Endodermal cell (in vitro differentiated cells): Measurements from ENCODE around the gene ARHGEF28. TPM values are rescaled to one million over a fixed set of nuclear protein-coding genes. Genes with fewer than 3 reads are reported as not detected.

Experiments used
- DNase-seq: peaks from one replicate; pipeline ENCODE4 v3.0.0-alpha.2; 2017
- H3K27ac ChIP-seq: 2 replicates; pipeline ENCODE4 v1.5.1; 2013; ENCODE audit warnings: mild to moderate bottlenecking, low read depth, low read length, moderate library complexity
- H3K27me3 ChIP-seq: 2 replicates; pipeline ENCODE4 v1.6.1; 2013; ENCODE audit warnings: mild to moderate bottlenecking, low read length, moderate library complexity; ENCODE audit not compliant: insufficient read depth, control insufficient read depth, poor library complexity, severe bottlenecking
- H3K36me3 ChIP-seq: 2 replicates; pipeline ENCODE4 v1.7.0; 2013; ENCODE audit warnings: mild to moderate bottlenecking, low read length, moderate library complexity; ENCODE audit not compliant: control insufficient read depth, insufficient read depth
- H3K4me1 ChIP-seq: one replicate; pipeline ENCODE4 v1.7.0; 2013; ENCODE audit warnings: low read length; ENCODE audit not compliant: control insufficient read depth, insufficient read depth
- H3K4me3 ChIP-seq: 2 replicates; pipeline ENCODE4 v1.5.1; 2013; ENCODE audit warnings: mild to moderate bottlenecking, low read length, moderate library complexity
- H3K9ac ChIP-seq: 2 replicates; pipeline ENCODE4 v1.6.1; 2013; ENCODE audit warnings: mild to moderate bottlenecking, low read length, moderate library complexity; ENCODE audit not compliant: poor library complexity, severe bottlenecking; ENCODE audit errors: extremely low read depth
- H3K9me3 ChIP-seq: 2 replicates; pipeline ENCODE4 v1.6.1; 2013; ENCODE audit warnings: mild to moderate bottlenecking, low read length, moderate library complexity; ENCODE audit not compliant: control insufficient read depth
- H3K27ac Mint-ChIP-seq: 2 replicates; pipeline ENCODE4 v1.8.0; 2020; ENCODE audit warnings: mixed read lengths
- H3K27me3 Mint-ChIP-seq: 2 replicates; pipeline ENCODE4 v1.8.0; 2021; ENCODE audit warnings: mild to moderate bottlenecking, mixed read lengths; ENCODE audit not compliant: insufficient read depth
- H3K36me3 Mint-ChIP-seq: 2 replicates; pipeline ENCODE4 v1.8.0; 2020; ENCODE audit warnings: low read depth, mixed read lengths
- H3K4me1 Mint-ChIP-seq: 2 replicates; pipeline ENCODE4 v1.8.0; 2020; ENCODE audit warnings: mixed read lengths
- H3K4me3 Mint-ChIP-seq: 2 replicates; pipeline ENCODE4 v1.8.0; 2020; ENCODE audit warnings: mild to moderate bottlenecking, moderate library complexity, mixed read lengths
- H3K9me3 Mint-ChIP-seq: 2 replicates; pipeline ENCODE4 v1.8.0; 2020; ENCODE audit warnings: mild to moderate bottlenecking, mixed read lengths
- WGBS, 2 experiments: methylation state at CpG; one replicate each; pipeline versions ENCODE4 v1.1.5 to v1.1.7; 2013; ENCODE audit warnings: missing lambda C conversion rate in 2 of 2, mixed read lengths in 1 of 2; ENCODE audit not compliant: insufficient coverage in 1 of 2, insufficient read length in 1 of 2; 5-methylcytosine and 5-hydroxymethylcytosine counted together
- total RNA-seq, 2 donors: library from RNA; stranded (reverse); fragmentation: NEBNext Ultra II Directional in 1 of 2; extraction: Animal tissue kit (Norgen Biotek cat#: 25700) in 1 of 2; gene quantifications; 2 replicates in 1 of 2; 3 replicates in 1 of 2; pipeline ENCODE4 v1.2.1, GENCODE V29; 2021
- TF ChIP-seq, protein P1 (sequence below): fragments of 200-600 bp; sonication (generic); conservative IDR thresholded peaks from 2 replicates; pipeline ENCODE4 v1.5.0; 2021; ENCODE audit warnings: antibody characterized with exemption, mild to moderate bottlenecking

Gene ARHGEF28
- total RNA-seq, 2 donors from 2014 or later: 0.92 to 1.2 TPM

- peaks cover 3% of the 10 kb centered on the region for H3K9me3 Mint-ChIP-seq
- H3K4me1 ChIP-seq: peaks cover 4% of the 10 kb centered on the region
- H3K9me3 ChIP-seq: peaks cover 15% of the 10 kb centered on the region
- peaks cover 8% of the 10 kb centered on the region for H3K4me1 Mint-ChIP-seq
- TF ChIP-seq, protein P1, sequence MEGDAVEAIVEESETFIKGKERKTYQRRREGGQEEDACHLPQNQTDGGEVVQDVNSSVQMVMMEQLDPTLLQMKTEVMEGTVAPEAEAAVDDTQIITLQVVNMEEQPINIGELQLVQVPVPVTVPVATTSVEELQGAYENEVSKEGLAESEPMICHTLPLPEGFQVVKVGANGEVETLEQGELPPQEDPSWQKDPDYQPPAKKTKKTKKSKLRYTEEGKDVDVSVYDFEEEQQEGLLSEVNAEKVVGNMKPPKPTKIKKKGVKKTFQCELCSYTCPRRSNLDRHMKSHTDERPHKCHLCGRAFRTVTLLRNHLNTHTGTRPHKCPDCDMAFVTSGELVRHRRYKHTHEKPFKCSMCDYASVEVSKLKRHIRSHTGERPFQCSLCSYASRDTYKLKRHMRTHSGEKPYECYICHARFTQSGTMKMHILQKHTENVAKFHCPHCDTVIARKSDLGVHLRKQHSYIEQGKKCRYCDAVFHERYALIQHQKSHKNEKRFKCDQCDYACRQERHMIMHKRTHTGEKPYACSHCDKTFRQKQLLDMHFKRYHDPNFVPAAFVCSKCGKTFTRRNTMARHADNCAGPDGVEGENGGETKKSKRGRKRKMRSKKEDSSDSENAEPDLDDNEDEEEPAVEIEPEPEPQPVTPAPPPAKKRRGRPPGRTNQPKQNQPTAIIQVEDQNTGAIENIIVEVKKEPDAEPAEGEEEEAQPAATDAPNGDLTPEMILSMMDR: no peak
- no peaks in the 10 kb centered on the region for H3K36me3 Mint-ChIP-seq
- no peaks in the 10 kb centered on the region for H3K27me3 ChIP-seq
- no peak overlapping the region for H3K4me3 Mint-ChIP-seq
- no peak overlapping the region for H3K9ac ChIP-seq
- no peaks in the 10 kb centered on the region for H3K36me3 ChIP-seq
- H3K4me3 ChIP-seq: no peak overlapping the region
- 97% methylated on average over 22 to 27 of the region's 27 CpGs for WGBS, 2 experiments
- DNase-seq: peak; percentile 50
- no peak overlapping the region for H3K27ac ChIP-seq
- H3K27ac Mint-ChIP-seq: no peak overlapping the region
- no peaks in the 10 kb centered on the region for H3K27me3 Mint-ChIP-seq
Observed at GRCh38 chr5:73909474-73909873, 283.5 kb downstream of the ARHGEF28 start.

DNA sequence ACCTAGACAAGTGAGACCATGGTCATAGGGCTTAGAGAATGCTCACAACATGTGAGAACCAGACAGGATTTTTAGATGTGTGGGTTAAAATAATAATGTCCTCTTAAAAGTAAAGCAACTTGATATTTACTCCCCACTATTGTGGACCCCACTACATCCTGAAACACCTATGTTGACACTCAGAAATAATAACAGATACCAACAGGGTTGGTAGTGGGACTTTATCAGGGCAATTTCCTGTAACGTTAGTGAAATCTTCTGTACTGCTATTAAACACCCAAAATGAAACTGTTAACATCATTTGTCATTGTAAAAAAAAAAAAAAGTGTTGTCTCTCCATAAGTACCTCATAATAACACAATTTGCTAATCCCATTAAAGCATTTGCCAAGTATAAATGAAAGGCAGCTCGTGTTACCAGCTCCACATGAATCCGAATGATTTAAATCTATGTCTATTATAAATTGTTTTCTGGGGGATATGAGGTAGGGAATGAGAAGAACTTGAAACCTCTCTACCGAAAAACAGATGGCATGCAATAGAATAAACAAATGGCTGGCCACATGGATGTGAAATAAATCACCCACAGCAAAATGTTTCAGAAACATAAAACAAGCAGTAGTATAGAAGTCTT is 285.9 kb downstream of the ARHGEF28 start:
- peaks cover 8% of the 10 kb centered on the region for H3K4me1 Mint-ChIP-seq
- H3K27me3 Mint-ChIP-seq: no peaks in the 10 kb centered on the region
- no peak for DNase-seq
- WGBS, 2 experiments: 91 to 100% methylated on average over 1 to 4 of the region's 4 CpGs
- Histone ChIP-seq H3K4me3 (no peak overlapping the region), H3K27me3 (no peaks in the 10 kb centered on the region), H3K9ac (no peak overlapping the region), H3K27ac (no peak overlapping the region), H3K9me3 (no peaks in the 10 kb centered on the region), H3K36me3 (no peaks in the 10 kb centered on the region), H3K4me1 (peaks cover 4% of the 10 kb centered on the region)
- H3K27ac Mint-ChIP-seq: no peak overlapping the region
- no peaks in the 10 kb centered on the region for H3K36me3 Mint-ChIP-seq
- no peaks in the 10 kb centered on the region for H3K9me3 Mint-ChIP-seq
- TF ChIP-seq, protein P1: no peak
- H3K4me3 Mint-ChIP-seq: no peak overlapping the region

DNA sequence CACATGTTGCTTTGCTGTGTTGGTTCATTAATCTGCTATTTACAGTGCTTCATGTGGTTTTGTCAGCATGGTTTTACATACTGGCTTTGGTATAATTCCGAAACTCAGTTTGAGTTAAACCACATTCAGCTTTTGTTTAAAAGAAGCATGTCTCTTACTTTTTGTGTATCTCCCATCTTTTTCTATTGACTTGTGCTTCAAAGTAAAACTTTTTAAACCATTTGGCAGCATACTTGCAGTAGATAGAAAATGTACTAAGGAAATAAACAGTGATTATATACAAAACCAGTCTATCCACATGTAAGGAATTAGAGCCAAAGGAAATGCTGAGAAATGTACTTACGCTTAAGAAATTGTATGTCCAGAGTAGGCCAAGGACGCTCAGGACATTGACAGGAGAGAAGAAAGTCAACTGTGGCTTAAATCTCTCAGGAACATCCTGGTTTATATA is 286.9 kb downstream of the ARHGEF28 start:
- Histone ChIP-seq H3K27me3 (no peaks in the 10 kb centered on the region), H3K4me1 (peaks cover 4% of the 10 kb centered on the region), H3K9ac (no peak overlapping the region), H3K4me3 (no peak overlapping the region), H3K36me3 (no peaks in the 10 kb centered on the region), H3K9me3 (no peaks in the 10 kb centered on the region), H3K27ac (no peak overlapping the region)
- 92 to 94% methylated on average over 3 of the region's 3 CpGs for WGBS, 2 experiments
- H3K27me3 Mint-ChIP-seq: no peaks in the 10 kb centered on the region
- H3K9me3 Mint-ChIP-seq: no peaks in the 10 kb centered on the region
- H3K4me3 Mint-ChIP-seq: no peak overlapping the region
- H3K4me1 Mint-ChIP-seq: peaks cover 8% of the 10 kb centered on the region
- H3K27ac Mint-ChIP-seq: no peak overlapping the region
- H3K36me3 Mint-ChIP-seq: no peaks in the 10 kb centered on the region
- TF ChIP-seq, protein P1: no peak
- DNase-seq: no peak
